Measurements from ENCODE around the gene AAMDC.

The AAMDC gene

DNA sequence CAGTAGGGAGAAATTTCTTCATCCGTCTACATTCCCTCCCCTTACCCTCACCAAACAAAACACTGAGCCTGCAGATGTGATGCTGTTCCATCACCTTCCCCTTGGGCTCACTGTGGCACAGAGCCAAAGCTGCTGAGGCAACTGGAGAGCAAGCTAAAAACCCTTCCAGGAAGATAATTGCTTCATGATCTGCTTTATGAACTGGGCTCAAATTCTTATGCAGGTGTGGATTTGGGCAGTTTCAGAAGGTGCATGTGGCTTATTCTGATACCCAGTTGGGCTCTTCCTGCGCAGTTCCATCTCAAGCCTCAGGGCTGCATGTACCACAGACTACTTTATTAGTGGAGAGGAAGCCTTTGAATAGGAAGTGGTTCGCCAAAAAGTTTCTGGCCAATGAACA lies 58.3 kb downstream of the AAMDC start:
- Histone ChIP-seq H3K14ac (ENCODE audit: low read length) (no peak overlapping the region), H3K27ac (ENCODE audit: low read depth, low read length) (no peak overlapping the region), H3K4me3 (ENCODE audit: low read depth, low read length) (no peak overlapping the region), H2BK12ac (ENCODE audit: low read length) (no peak overlapping the region), H4K12ac (ENCODE audit: low read depth, low read length) (no peak overlapping the region), H3K4me2 (ENCODE audit: low read length) (no peak overlapping the region), H3K79me1 (ENCODE audit: low read length) (no peaks in the 10 kb centered on the region), H3K4ac (ENCODE audit: low read depth, low read length) (no peak overlapping the region), H3K9me3 (ENCODE audit: insufficient read depth, low read depth, low read length) (peaks cover 2% of the 10 kb centered on the region), H3K4me1 (ENCODE audit: control insufficient read depth in 1 of 2, insufficient read depth in 2 of 2, low read length in 2 of 2) (peaks cover 0 to 2% of the 10 kb centered on the region in 2 experiments), H4K8ac (ENCODE audit: low read depth, low read length) (no peak overlapping the region), H2BK120ac (ENCODE audit: insufficient read depth, low read length, poor library complexity) (no peak overlapping the region), H3K27me3 (ENCODE audit: insufficient read depth, low read length) (no peaks in the 10 kb centered on the region), H2BK5ac (ENCODE audit: low read depth, low read length, poor library complexity) (no peak overlapping the region), H3K9ac (ENCODE audit: low read length) (no peak overlapping the region), H2AFZ (ENCODE audit: insufficient read depth, low read length, poor library complexity) (no peak overlapping the region), H3K36me3 (ENCODE audit: control insufficient read depth in 1 of 2, insufficient read depth in 2 of 2, low read length in 2 of 2) (peaks cover 9 to 28% of the 10 kb centered on the region in 2 experiments), H3K79me2 (ENCODE audit: control insufficient read depth, insufficient read depth, low read length, poor library complexity) (no peaks in the 10 kb centered on the region), H3K18ac (ENCODE audit: low read length) (no peak overlapping the region), H2AK5ac (ENCODE audit: low read length) (no peak overlapping the region), H4K91ac (ENCODE audit: low read depth, low read length) (no peak overlapping the region), H3K23ac (ENCODE audit: low read length) (no peak overlapping the region)
- no CpG with 5 or more reads among the region's 3 CpGs for WGBS (ENCODE audit: extremely low coverage, insufficient coverage, insufficient read length)
- no peak for DNase-seq

DNA sequence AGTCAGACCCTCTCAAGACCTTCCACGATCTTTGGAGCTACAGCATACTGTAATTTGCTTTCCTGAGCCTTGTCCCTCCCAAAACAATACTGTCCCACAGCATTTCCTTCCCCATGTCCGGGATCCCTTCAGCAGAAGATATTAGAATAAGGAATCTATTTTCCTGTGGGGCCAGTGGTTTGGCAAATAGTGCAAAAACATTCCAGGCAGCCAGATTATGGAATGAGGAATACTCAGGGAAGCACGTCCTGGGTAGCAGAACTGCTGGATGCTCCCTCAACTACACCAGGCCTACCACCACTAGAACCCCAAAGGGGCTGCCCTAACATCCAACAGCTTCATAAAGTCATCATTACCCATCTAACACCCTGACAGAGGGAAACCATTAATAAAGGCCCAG lies 61.5 kb downstream of the AAMDC start:
- no peak overlapping the region for H3K4me3 ChIP-seq (ENCODE audit: low read depth, low read length)
- no peak overlapping the region for H4K91ac ChIP-seq (ENCODE audit: low read depth, low read length)
- no peak overlapping the region for H2BK120ac ChIP-seq (ENCODE audit: insufficient read depth, low read length, poor library complexity)
- no peak overlapping the region for H2AFZ ChIP-seq (ENCODE audit: insufficient read depth, low read length, poor library complexity)
- peak in 1 of 2 donors; percentile 41 for DNase-seq
- H3K23ac ChIP-seq (ENCODE audit: low read length) = no peak overlapping the region
- no peak overlapping the region for H4K8ac ChIP-seq (ENCODE audit: low read depth, low read length)
- no peak overlapping the region for H2BK12ac ChIP-seq (ENCODE audit: low read length)
- no peak overlapping the region for H2AK5ac ChIP-seq (ENCODE audit: low read length)
- no peak overlapping the region for H3K4me2 ChIP-seq (ENCODE audit: low read length)
- H3K4ac ChIP-seq (ENCODE audit: low read depth, low read length) = no peak overlapping the region
- H3K9me3 ChIP-seq (ENCODE audit: insufficient read depth, low read depth, low read length) = peaks cover 2% of the 10 kb centered on the region
- H3K14ac ChIP-seq (ENCODE audit: low read length) = no peak overlapping the region
- no CpG with 5 or more reads among the region's 3 CpGs for WGBS (ENCODE audit: extremely low coverage, insufficient coverage, insufficient read length)
- no peak overlapping the region for H3K9ac ChIP-seq (ENCODE audit: low read length)
- no peaks in the 10 kb centered on the region for H3K27me3 ChIP-seq (ENCODE audit: insufficient read depth, low read length)
- H3K79me1 ChIP-seq (ENCODE audit: low read length) = no peaks in the 10 kb centered on the region
- H4K12ac ChIP-seq (ENCODE audit: low read depth, low read length) = no peak overlapping the region
- no peaks in the 10 kb centered on the region for H3K79me2 ChIP-seq (ENCODE audit: control insufficient read depth, insufficient read depth, low read length, poor library complexity)
- H3K4me1 ChIP-seq (ENCODE audit: control insufficient read depth in 1 of 2, insufficient read depth in 2 of 2, low read length in 2 of 2) = no peaks in the 10 kb centered on the region
- no peak overlapping the region for H3K27ac ChIP-seq (ENCODE audit: low read depth, low read length)
- H3K36me3 ChIP-seq (ENCODE audit: control insufficient read depth in 1 of 2, insufficient read depth in 2 of 2, low read length in 2 of 2) = peaks cover 10 to 31% of the 10 kb centered on the region in 2 experiments
- H2BK5ac ChIP-seq (ENCODE audit: low read depth, low read length, poor library complexity) = no peak overlapping the region
- H3K18ac ChIP-seq (ENCODE audit: low read length) = no peak overlapping the region

DNA sequence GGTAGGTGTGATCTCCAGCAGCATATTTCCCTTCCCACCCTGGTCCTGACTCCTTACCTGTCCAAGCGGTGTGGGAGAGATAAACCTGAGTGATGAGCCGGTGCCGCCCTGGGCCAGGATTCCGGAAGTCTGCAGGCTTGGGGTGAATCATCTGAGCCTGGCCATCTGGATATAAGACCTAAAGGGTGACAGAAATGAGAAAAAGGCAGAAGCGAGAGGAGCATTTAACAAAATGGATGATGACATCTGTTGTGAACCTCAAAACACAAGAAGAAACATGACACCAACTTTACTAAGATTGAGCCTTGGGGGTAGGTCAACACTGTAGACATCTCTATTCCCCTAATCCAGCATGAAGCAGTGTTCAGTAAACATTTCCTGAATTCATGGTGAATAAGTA lies 62.8 kb downstream of the AAMDC start:
- Histone ChIP-seq H4K8ac (ENCODE audit: low read depth, low read length) (no peak overlapping the region), H2AFZ (ENCODE audit: insufficient read depth, low read length, poor library complexity) (no peak overlapping the region), H3K27ac (ENCODE audit: low read depth, low read length) (no peak overlapping the region), H3K9ac (ENCODE audit: low read length) (no peak overlapping the region), H3K27me3 (ENCODE audit: insufficient read depth, low read length) (no peaks in the 10 kb centered on the region), H3K79me2 (ENCODE audit: control insufficient read depth, insufficient read depth, low read length, poor library complexity) (no peaks in the 10 kb centered on the region), H2AK5ac (ENCODE audit: low read length) (no peak overlapping the region), H3K4me2 (ENCODE audit: low read length) (no peak overlapping the region), H3K14ac (ENCODE audit: low read length) (no peak overlapping the region), H2BK120ac (ENCODE audit: insufficient read depth, low read length, poor library complexity) (no peak overlapping the region), H3K4me3 (ENCODE audit: low read depth, low read length) (no peak overlapping the region), H3K9me3 (ENCODE audit: insufficient read depth, low read depth, low read length) (peaks cover 2% of the 10 kb centered on the region), H4K12ac (ENCODE audit: low read depth, low read length) (no peak overlapping the region), H3K23ac (ENCODE audit: low read length) (no peak overlapping the region), H3K4ac (ENCODE audit: low read depth, low read length) (no peak overlapping the region), H3K4me1 (ENCODE audit: control insufficient read depth in 1 of 2, insufficient read depth in 2 of 2, low read length in 2 of 2) (no peaks in the 10 kb centered on the region), H4K91ac (ENCODE audit: low read depth, low read length) (no peak overlapping the region), H3K79me1 (ENCODE audit: low read length) (no peaks in the 10 kb centered on the region), H3K36me3 (ENCODE audit: control insufficient read depth in 1 of 2, insufficient read depth in 2 of 2, low read length in 2 of 2) (peaks cover 10 to 30% of the 10 kb centered on the region in 2 experiments), H2BK12ac (ENCODE audit: low read length) (no peak overlapping the region), H2BK5ac (ENCODE audit: low read depth, low read length, poor library complexity) (no peak overlapping the region), H3K18ac (ENCODE audit: low read length) (no peak overlapping the region)
- DNase-seq = peak; percentile 93 to 95
- no CpG with 5 or more reads among the region's 5 CpGs for WGBS (ENCODE audit: extremely low coverage, insufficient coverage, insufficient read length)

DNA sequence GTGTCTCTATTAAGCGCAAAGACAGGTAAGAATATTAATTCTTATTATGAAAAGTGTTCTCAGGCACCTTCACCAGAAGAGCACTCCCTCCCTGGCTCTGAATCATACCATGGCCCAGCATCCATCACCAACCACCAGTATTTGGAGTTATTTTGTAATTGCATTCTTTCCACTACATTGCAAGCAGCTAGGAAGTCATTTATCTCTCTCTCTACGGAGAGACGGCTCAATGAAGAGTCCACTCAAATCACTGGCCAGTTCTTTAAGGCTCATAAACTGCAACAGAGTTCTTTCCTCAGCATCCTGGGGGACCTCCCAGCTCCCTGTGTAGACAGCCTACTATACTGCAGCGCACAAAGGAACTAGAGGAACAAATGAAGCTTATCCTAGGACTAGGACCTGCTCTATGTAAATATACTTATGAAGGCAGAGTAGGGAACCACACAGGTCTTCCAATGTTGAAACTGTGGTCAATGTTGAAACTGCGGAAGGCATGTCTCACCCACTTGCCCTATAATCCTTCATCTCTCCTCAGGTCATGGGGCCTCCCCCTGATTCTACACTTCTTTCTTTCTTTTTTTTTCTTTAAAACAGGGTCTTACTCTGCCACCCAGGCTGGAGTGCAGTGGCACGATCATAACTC lies 63.4 kb downstream of the AAMDC start:
- DNase-seq = peak; percentile 64 to 91
- Histone ChIP-seq H3K4me1 (ENCODE audit: control insufficient read depth in 1 of 2, insufficient read depth in 2 of 2, low read length in 2 of 2) (no peaks in the 10 kb centered on the region), H3K4ac (ENCODE audit: low read depth, low read length) (no peak overlapping the region), H3K9me3 (ENCODE audit: insufficient read depth, low read depth, low read length) (peaks cover 2% of the 10 kb centered on the region), H3K36me3 (ENCODE audit: control insufficient read depth in 1 of 2, insufficient read depth in 2 of 2, low read length in 2 of 2) (peaks cover 10 to 24% of the 10 kb centered on the region in 2 experiments), H2AFZ (ENCODE audit: insufficient read depth, low read length, poor library complexity) (no peak overlapping the region), H2BK120ac (ENCODE audit: insufficient read depth, low read length, poor library complexity) (no peak overlapping the region), H3K4me2 (ENCODE audit: low read length) (no peak overlapping the region), H3K23ac (ENCODE audit: low read length) (no peak overlapping the region), H2BK5ac (ENCODE audit: low read depth, low read length, poor library complexity) (no peak overlapping the region), H3K79me1 (ENCODE audit: low read length) (no peaks in the 10 kb centered on the region), H4K91ac (ENCODE audit: low read depth, low read length) (no peak overlapping the region), H3K27ac (ENCODE audit: low read depth, low read length) (no peak overlapping the region), H3K79me2 (ENCODE audit: control insufficient read depth, insufficient read depth, low read length, poor library complexity) (no peaks in the 10 kb centered on the region), H2AK5ac (ENCODE audit: low read length) (no peak overlapping the region), H3K4me3 (ENCODE audit: low read depth, low read length) (no peak overlapping the region), H4K12ac (ENCODE audit: low read depth, low read length) (no peak overlapping the region), H4K8ac (ENCODE audit: low read depth, low read length) (no peak overlapping the region), H3K27me3 (ENCODE audit: insufficient read depth, low read length) (no peaks in the 10 kb centered on the region), H3K14ac (ENCODE audit: low read length) (no peak overlapping the region), H3K18ac (ENCODE audit: low read length) (no peak overlapping the region), H2BK12ac (ENCODE audit: low read length) (no peak overlapping the region), H3K9ac (ENCODE audit: low read length) (no peak overlapping the region)
- no CpG with 5 or more reads among the region's 6 CpGs for WGBS (ENCODE audit: extremely low coverage, insufficient coverage, insufficient read length)
